Pericardium fibroblast (primary cell): ENCODE data around the gene SGCE. TPM values are rescaled to one million over a fixed set of nuclear protein-coding genes. Genes with fewer than 3 reads are reported as not detected.

Experiments used
- total RNA-seq: library from RNA; depleted of rRNA; stranded (reverse); fragments of >200 nt; gene quantifications from 2 replicates; pipeline ENCODE4 v1.2.3, GENCODE V29; 2015

The SGCE gene
- total RNA-seq = 87.5 and 159 TPM in 2 replicates

GRCh38 chr7:94655848-94656657 lies at the start of gene SGCE:
Gene SGCE (minus strand): TSS chr7:94656133. CDS start chr7:94656098, 35 bp downstream.

Other genes with a start within 250 kb of the SGCE start
- 6.2 and 7.4 TPM in 2 replicates for gene CASD1, start 146.3 kb downstream of the SGCE start, total RNA-seq